AG10803 (cell line): Measurements from ENCODE around the gene ALPL.

Source experiments
- DNase-seq: peaks from one replicate; pipeline ENCODE4 v3.0.0; 2010; ENCODE audit warnings: low read depth
- H3K4me3 ChIP-seq: 2 replicates; pipeline ENCODE4 v1.5.1; 2011; ENCODE audit warnings: mild to moderate bottlenecking, low read length, control low read depth
- CTCF ChIP-seq: conservative IDR thresholded peaks from 2 replicates; pipeline ENCODE4 v1.5.1; 2011; ENCODE audit warnings: mild to moderate bottlenecking, low read length, control low read depth, inconsistent platforms

Gene ALPL

GRCh38 chr1:21626921-21627339 is 117.7 kb downstream of the ALPL start:
- TF ChIP-seq CTCF, result no peak
- H3K4me3 ChIP-seq, result no peak overlapping the region
- DNase-seq, result no peak
